ENCODE data around the gene DENND2A.
A peak's percentile ranks its signal among the peaks of the same experiment; 100 is the strongest.

DENND2A gene, protein sequence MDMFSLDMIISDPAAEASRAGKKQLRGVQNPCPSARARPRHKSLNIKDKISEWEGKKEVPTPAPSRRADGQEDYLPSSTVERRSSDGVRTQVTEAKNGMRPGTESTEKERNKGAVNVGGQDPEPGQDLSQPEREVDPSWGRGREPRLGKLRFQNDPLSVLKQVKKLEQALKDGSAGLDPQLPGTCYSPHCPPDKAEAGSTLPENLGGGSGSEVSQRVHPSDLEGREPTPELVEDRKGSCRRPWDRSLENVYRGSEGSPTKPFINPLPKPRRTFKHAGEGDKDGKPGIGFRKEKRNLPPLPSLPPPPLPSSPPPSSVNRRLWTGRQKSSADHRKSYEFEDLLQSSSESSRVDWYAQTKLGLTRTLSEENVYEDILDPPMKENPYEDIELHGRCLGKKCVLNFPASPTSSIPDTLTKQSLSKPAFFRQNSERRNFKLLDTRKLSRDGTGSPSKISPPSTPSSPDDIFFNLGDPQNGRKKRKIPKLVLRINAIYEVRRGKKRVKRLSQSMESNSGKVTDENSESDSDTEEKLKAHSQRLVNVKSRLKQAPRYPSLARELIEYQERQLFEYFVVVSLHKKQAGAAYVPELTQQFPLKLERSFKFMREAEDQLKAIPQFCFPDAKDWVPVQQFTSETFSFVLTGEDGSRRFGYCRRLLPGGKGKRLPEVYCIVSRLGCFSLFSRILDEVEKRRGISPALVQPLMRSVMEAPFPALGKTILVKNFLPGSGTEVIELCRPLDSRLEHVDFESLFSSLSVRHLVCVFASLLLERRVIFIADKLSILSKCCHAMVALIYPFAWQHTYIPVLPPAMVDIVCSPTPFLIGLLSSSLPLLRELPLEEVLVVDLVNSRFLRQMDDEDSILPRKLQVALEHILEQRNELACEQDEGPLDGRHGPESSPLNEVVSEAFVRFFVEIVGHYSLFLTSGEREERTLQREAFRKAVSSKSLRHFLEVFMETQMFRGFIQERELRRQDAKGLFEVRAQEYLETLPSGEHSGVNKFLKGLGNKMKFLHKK

DNA sequence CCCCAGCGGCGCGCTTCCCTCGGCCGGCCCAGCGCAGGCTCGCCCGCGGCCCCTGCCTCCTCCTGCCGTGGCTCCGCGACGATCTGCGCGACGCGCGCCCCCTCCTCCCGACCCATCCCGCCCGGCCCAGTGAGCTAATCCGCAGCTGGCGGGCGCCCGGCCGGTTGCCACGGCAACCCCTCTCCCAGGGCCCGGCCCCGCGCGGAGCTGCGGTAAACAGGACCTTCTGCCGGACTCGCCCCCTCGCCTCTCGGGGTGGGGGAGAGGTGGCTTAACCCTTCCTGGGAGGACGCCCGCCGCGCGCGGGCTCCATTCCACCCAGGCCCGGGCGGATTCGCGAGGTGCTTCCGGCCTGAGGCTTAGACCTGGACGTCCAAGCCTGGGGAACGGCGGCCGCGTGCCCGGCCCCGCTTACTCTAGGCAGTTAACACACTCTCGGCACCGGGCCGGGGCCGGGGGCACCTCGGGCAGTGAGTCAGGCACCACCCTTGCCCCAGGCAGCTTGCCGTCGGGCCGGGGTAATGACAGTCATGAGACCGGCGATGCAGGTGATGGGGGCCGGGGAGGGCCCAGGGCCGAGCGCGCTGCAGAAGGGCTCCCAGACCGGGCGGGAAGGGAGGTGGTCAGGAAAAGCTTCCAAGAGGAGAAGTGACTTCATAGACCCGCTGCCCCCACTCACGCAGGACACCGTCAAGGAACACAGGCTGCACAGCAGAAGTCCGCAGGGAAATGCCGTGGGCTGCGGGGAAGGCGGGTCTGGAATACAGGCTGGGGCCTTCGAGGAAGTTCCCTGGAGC lies at the start of gene DENND2A:
Gene DENND2A, minus strand, starts transcription at position 87 of the 797 bp plus-strand sequence. CDS start 38,416 bp downstream, outside the sequence.
- peaks cover 18% of the 10 kb centered on the region for H3K4me1 ChIP-seq (ENCODE audit: insufficient read depth, low read length)
- peak within 1 kb of the TSS; percentile 74 for H3K4me3 ChIP-seq (ENCODE audit: low read length)
- no peaks in the 10 kb centered on the region for H3K9me3 ChIP-seq (ENCODE audit: insufficient read depth, low read depth, low read length)
- peaks cover 31% of the 10 kb centered on the region for H3K27me3 ChIP-seq (ENCODE audit: insufficient read depth, low read length)
- no peaks in the 10 kb centered on the region for H3K36me3 ChIP-seq (ENCODE audit: insufficient read depth, low read depth, low read length)
- H3K27ac ChIP-seq (ENCODE audit: low read length), result no peak within 1 kb of the TSS
- H3K9ac ChIP-seq (ENCODE audit: low read depth, low read length), result peak within 1 kb of the TSS; percentile 63; the same call in 1 of the 2 replicates

DNA sequence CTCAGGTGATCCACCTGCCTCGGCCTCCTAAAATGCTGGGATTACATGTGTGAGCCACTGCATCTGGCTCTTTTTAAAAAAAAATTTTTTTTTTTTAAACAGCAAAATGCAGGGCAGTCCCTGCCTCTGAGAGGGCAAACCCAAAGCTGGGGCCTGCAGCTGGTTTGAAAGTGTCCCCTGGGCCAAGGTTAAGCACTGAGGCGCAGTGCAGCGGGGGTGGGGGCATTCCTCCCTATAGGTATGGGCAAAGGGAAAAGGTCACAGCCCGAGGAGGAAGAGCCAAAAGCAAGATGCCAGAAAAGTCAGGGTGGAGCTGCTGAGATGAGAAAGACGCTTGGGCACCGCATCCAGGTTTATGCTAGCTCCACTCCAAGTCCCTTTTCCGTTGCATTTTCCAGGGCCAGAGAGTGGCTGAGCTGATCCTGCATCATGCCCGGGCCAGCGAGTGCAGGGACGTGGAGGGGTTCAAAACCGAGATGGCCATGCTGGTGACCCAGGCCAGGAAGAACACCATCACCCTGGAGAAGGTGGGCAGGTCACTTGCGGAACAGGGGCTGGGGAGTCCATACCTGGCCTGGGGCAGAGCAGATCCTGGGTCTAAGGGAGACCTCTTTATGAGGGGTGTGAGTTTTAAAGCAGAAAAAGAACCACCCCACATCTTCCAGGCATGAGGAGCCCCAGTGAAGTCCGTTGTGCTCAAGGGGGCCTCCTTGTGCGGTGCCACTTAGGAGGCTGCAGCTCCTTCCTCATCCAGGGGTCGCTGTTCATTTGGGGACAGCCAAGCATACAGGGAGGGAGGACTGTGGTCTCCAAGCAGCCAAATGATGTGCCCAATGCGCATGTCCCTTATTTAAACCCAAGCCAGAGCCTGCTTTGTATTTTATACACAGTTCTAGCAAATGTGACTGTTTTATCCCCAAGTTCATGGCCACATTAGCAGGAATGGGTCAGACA lies 48.9 kb upstream of the DENND2A start:
- no peak overlapping the region for H3K9ac ChIP-seq (ENCODE audit: low read depth, low read length)
- H3K9me3 ChIP-seq (ENCODE audit: insufficient read depth, low read depth, low read length), result no peaks in the 10 kb centered on the region
- no peaks in the 10 kb centered on the region for H3K4me1 ChIP-seq (ENCODE audit: insufficient read depth, low read length)
- H3K27me3 ChIP-seq (ENCODE audit: insufficient read depth, low read length), result no peaks in the 10 kb centered on the region
- H3K4me3 ChIP-seq (ENCODE audit: low read length), result no peak overlapping the region
- H3K36me3 ChIP-seq (ENCODE audit: insufficient read depth, low read depth, low read length), result no peaks in the 10 kb centered on the region
- no peak overlapping the region for H3K27ac ChIP-seq (ENCODE audit: low read length)

DNA sequence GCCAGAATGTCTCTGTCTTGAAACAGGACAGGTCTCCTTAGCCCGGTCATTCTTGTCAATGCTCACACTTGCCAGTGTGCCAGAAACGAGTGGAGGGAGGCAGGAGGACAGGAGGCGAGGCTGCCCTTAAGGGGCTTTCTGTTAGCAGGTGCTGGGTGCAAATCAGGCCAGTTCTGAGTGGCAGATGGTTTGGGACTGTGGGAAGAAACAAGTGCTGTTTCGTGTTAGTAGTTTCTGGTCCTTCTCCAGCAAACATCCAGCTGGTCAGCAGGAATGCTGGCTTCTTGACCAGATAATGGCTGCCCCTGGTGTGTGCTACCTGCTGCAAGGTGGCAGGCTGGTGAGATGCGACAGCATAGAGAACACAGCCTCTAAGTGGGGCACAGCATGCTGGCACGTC lies 47.7 kb upstream of the DENND2A start:
- no peak overlapping the region for H3K9ac ChIP-seq (ENCODE audit: low read depth, low read length)

DNA sequence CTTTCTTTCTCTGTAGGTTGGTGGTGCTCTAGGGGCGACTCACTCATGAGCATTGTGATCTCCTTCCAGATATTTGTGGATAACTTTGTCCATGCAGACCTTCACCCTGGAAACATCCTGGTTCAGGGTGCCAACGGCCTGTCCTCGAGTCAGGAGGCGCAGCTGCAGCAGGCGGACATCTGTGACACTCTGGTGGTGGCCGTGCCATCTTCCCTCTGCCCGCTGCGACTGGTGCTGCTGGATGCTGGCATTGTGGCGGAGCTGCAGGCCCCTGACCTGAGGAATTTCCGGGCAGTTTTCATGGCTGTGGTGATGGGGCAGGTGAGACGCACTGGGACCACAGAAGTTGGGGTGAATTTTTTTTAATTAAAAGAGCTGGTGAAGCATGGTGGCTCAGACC lies 46.3 kb upstream of the DENND2A start:
- no peaks in the 10 kb centered on the region for H3K9me3 ChIP-seq (ENCODE audit: insufficient read depth, low read depth, low read length)
- H3K36me3 ChIP-seq (ENCODE audit: insufficient read depth, low read depth, low read length), result no peaks in the 10 kb centered on the region
- no peak overlapping the region for H3K9ac ChIP-seq (ENCODE audit: low read depth, low read length)
- no peaks in the 10 kb centered on the region for H3K27me3 ChIP-seq (ENCODE audit: insufficient read depth, low read length)
- H3K4me1 ChIP-seq (ENCODE audit: insufficient read depth, low read length), result no peaks in the 10 kb centered on the region
- no peak overlapping the region for H3K27ac ChIP-seq (ENCODE audit: low read length)
- H3K4me3 ChIP-seq (ENCODE audit: low read length), result no peak overlapping the region

More for the DNA sequence above, 47.7 kb upstream of the DENND2A start:
- H3K27ac ChIP-seq (ENCODE audit: low read length), result no peak overlapping the region
- no peak overlapping the region for H3K4me3 ChIP-seq (ENCODE audit: low read length)
- H3K4me1 ChIP-seq (ENCODE audit: insufficient read depth, low read length), result no peaks in the 10 kb centered on the region
- H3K36me3 ChIP-seq (ENCODE audit: insufficient read depth, low read depth, low read length), result no peaks in the 10 kb centered on the region
- H3K9me3 ChIP-seq (ENCODE audit: insufficient read depth, low read depth, low read length), result no peaks in the 10 kb centered on the region
- no peaks in the 10 kb centered on the region for H3K27me3 ChIP-seq (ENCODE audit: insufficient read depth, low read length)

DNA sequence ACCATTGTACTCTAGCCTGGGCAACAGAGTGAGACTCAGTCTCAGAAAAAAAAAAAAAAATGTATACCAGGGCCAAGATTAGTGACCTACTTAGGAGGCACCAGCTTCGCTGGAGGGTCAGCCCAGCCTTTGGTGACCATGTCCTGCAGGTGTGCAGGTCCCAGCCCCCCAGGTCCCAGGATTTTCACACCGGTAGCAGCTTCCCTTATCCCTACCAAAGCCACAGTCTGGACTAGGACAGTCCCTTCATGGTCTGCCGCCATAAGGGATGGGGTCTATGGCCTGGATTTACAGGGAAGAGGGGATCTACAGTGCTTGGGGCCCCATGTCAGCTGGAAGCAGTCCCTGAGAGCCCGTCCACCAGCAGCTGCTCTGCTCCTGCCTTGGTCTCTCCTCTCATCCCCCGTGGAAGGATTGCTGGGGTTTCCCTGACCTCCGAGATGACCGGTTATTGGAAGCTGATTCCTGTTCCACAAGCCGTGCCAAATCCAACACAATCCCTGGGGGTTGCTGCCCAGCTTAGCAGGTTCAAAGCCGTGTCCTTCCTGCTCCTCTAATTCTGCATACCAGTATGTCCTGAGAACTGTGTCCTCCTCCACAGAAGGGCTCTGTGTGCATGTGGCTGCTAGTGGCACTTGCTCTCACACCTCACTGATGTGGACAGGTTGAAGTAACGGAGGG lies 44.9 kb upstream of the DENND2A start:
- H3K36me3 ChIP-seq (ENCODE audit: insufficient read depth, low read depth, low read length), result no peaks in the 10 kb centered on the region
- H3K27ac ChIP-seq (ENCODE audit: low read length), result no peak overlapping the region
- no peaks in the 10 kb centered on the region for H3K9me3 ChIP-seq (ENCODE audit: insufficient read depth, low read depth, low read length)
- H3K4me1 ChIP-seq (ENCODE audit: insufficient read depth, low read length), result no peaks in the 10 kb centered on the region
- no peaks in the 10 kb centered on the region for H3K27me3 ChIP-seq (ENCODE audit: insufficient read depth, low read length)
- no peak overlapping the region for H3K4me3 ChIP-seq (ENCODE audit: low read length)
- no peak overlapping the region for H3K9ac ChIP-seq (ENCODE audit: low read depth, low read length)

DNA sequence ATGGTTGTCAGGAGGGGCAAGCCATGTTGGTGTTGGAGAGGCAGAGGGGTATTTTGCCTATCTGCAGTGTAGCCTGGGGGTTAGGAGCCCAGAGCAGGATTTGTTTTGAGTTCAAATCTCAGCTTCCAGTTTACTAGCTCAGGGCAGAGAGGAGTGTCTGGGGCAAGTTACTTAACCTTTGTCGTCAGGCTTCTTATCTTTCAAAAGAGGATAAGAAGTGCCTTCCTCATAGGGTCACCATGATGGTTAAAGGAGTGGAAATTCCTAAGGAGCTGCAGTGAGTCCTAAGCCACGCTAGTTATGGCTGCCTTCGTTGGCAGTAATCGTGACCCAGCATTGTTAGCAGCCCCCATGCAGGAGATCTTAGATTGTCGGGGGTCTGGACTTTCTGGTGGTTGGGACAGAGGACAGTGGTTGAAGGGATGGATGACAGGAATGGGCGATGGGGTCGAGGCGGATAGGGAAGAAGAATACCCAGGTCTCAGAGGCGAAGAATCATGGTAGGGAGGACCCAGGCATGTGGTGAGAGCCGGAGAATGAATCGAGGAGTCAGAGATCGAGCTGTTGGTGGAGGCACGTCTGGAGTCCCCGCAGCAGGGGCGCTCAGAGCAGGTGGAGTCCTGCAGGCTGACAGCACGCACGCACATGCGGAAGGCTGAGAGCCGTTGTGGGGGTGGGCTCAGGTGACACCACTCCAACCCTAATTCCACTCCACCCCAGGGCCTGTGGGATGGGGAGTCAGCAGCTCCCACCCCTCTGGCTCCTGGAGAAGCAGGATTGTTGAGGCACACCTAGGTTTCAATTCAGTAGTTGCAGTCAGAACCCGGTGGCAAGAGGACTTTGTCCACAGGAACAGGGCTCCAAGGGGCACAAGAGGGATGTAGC lies 43.7 kb upstream of the DENND2A start:
- Histone ChIP-seq H3K4me1 (ENCODE audit: insufficient read depth, low read length) (no peaks in the 10 kb centered on the region), H3K9ac (ENCODE audit: low read depth, low read length) (no peak overlapping the region), H3K27me3 (ENCODE audit: insufficient read depth, low read length) (no peaks in the 10 kb centered on the region), H3K27ac (ENCODE audit: low read length) (no peak overlapping the region), H3K36me3 (ENCODE audit: insufficient read depth, low read depth, low read length) (no peaks in the 10 kb centered on the region), H3K4me3 (ENCODE audit: low read length) (no peak overlapping the region), H3K9me3 (ENCODE audit: insufficient read depth, low read depth, low read length) (no peaks in the 10 kb centered on the region)

DNA sequence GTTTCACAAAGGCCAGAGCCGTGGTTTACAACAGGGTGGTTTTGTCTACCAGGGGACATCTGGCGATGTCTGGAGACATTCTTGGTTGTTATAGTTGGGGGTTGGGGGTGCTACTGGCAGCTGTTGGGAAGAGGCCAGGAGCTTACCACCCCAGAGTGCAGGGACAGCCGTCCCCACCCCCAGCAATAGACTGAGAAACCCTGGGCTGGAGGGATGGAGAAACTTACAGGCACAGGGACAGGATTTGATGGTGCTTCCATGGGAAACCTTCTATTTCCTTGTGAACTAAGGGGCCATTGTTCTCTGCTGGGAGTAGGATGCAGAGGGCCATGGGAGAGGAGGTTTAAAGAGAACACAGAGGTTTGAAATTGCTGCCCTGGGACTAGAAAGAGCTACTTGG lies 43.0 kb upstream of the DENND2A start:
- no peaks in the 10 kb centered on the region for H3K4me1 ChIP-seq (ENCODE audit: insufficient read depth, low read length)
- no peaks in the 10 kb centered on the region for H3K36me3 ChIP-seq (ENCODE audit: insufficient read depth, low read depth, low read length)
- H3K4me3 ChIP-seq (ENCODE audit: low read length), result no peak overlapping the region

DNA sequence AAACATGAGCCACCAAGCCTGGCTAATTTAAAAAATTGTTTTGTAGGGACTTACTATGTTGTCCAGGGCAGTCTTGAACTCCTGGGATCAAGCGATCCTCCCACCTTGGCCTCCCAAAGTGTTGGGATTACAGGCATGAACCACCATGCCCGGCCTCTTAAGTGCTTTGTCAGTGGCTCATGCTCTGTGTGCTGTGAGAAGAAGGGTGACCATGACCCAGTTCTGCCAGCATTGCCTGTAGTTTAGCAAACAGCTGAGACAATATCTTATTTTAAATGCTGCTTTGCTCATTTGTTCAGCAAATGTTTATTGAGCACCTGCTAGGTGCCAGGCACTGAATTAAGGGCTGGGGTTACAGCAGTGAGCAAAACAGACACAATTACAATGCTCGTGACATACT lies 41.2 kb upstream of the DENND2A start:
- H3K27me3 ChIP-seq (ENCODE audit: insufficient read depth, low read length), result no peaks in the 10 kb centered on the region
- no peak overlapping the region for H3K27ac ChIP-seq (ENCODE audit: low read length)
- H3K36me3 ChIP-seq (ENCODE audit: insufficient read depth, low read depth, low read length), result no peaks in the 10 kb centered on the region
- H3K4me1 ChIP-seq (ENCODE audit: insufficient read depth, low read length), result no peaks in the 10 kb centered on the region
- H3K4me3 ChIP-seq (ENCODE audit: low read length), result no peak overlapping the region
- H3K9ac ChIP-seq (ENCODE audit: low read depth, low read length), result no peak overlapping the region
- H3K9me3 ChIP-seq (ENCODE audit: insufficient read depth, low read depth, low read length), result no peaks in the 10 kb centered on the region

More for the DNA sequence above, 43.0 kb upstream of the DENND2A start:
- H3K9ac ChIP-seq (ENCODE audit: low read depth, low read length), result no peak overlapping the region
- H3K9me3 ChIP-seq (ENCODE audit: insufficient read depth, low read depth, low read length), result no peaks in the 10 kb centered on the region
- H3K27ac ChIP-seq (ENCODE audit: low read length), result no peak overlapping the region
- no peaks in the 10 kb centered on the region for H3K27me3 ChIP-seq (ENCODE audit: insufficient read depth, low read length)

DNA sequence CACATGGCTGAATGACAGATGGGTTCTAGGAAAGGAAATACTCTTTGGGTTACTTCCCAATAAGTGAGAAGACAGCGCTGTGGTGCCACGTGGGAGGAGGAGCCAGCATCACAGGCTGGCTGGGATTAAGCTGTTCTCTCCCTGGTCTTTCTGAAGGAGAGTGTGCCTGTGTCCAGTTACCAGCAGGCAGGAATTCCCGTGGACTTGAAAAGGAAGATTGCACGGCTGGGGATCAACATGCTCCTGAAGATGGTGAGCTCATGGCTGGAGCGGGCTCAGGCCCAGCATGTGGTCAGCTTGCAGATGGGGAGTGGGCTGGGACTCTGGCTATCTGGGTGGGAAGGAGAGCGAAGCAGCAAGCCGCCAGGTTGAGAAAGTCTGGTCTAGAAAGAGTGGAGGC lies 40.3 kb upstream of the DENND2A start:
- Histone ChIP-seq H3K9me3 (ENCODE audit: insufficient read depth, low read depth, low read length) (no peaks in the 10 kb centered on the region), H3K9ac (ENCODE audit: low read depth, low read length) (no peak overlapping the region), H3K36me3 (ENCODE audit: insufficient read depth, low read depth, low read length) (no peaks in the 10 kb centered on the region), H3K27ac (ENCODE audit: low read length) (no peak overlapping the region), H3K27me3 (ENCODE audit: insufficient read depth, low read length) (no peaks in the 10 kb centered on the region), H3K4me1 (ENCODE audit: insufficient read depth, low read length) (no peaks in the 10 kb centered on the region), H3K4me3 (ENCODE audit: low read length) (no peak overlapping the region)

Measured in iPS-20b (cell line).